NOMO-1 treated with DMSO at 0.1 percent for 48 hours (cell line): ENCODE data around the gene INKA1.
A peak's percentile ranks its signal among the peaks of the same experiment; 100 is the strongest.

ENCODE experiments used
- DNase-seq: peaks from one replicate; lab custom pipeline; 2025; ENCODE audit not compliant: unreplicated experiment; lab: John Stamatoyannopoulos, UW

The INKA1 gene

DNA sequence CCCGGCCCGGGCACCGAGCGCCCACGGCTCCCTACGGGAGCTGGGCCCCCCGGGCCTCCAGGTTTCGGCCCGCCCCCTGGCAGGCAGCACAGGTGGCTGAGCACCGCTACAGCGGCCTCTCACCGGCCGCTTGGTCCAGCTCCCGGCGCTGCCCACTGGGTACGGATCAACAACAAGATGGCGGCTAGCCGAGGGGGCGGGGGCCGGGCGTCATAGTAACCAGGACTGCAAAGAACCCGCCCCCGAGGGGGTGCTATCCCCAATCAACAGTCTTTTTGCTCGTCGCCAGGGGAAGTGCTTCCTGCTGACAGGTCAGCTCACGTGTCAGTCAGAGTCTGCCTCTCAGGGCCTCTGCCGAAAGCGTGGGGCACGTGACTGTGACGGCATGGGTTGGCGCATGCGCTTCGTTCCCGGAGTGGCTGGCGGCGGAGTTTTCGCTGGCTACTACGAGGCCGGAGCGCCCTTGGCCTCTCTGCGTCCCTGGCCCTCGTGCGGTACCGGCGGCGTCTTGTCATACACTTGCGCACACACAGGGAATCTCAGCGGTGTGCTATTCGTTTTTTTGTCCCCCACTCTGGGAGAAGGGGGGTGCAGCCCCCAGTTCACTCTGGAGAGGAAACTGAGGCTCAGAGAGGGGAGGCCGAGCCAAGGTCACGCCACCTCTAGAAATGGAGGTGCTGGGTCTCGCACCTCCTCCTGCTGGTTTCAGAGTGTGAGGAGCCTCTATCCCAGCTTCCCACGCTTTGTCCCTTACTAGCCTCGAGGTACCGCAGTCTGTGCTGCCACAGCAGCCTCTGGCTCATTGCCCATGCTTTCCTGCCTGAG, 16.5 kb upstream of the INKA1 start, which contains the start of gene IP6K1:
Gene IP6K1, minus strand, starts transcription at position 186 of the 825 bp plus-strand sequence. CDS start 38,502 bp downstream, outside the sequence.
- DNase-seq, result peak; percentile 100

DNA sequence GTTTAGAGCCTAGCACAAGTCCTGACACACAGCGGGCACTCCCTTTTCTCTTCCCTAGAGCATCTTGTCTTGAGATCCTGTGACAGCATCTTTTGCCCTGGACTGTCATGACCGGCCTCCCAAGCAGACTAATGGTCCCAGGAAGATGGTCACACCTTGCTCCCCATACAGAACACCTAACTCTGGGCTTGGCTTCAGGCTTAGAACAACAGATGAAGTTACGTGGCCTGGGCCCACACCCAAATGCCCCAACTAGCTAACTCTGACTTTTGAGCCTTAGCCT, 15.9 kb upstream of the INKA1 start:
- DNase-seq, result no peak

DNA sequence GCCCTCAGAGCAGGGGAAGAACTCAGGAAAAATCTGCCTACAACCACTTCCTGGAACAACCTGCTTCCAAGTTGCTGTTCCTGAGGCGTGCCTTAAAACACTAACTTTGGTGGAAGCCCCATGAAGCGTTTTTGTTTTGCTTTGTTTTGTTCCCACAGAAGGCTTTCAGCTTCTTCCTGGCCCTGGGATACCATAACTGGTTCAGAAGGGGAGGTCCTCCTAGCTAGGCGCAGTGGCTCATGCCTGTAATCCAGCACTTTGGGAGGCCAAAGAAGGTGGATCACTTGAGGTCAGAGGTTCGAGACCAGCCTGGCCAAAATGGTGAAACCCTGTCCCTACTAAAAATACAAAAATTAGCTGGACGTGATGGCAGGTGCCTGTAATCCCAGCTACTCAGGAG, 15.5 kb upstream of the INKA1 start:
- no peak for DNase-seq

DNA sequence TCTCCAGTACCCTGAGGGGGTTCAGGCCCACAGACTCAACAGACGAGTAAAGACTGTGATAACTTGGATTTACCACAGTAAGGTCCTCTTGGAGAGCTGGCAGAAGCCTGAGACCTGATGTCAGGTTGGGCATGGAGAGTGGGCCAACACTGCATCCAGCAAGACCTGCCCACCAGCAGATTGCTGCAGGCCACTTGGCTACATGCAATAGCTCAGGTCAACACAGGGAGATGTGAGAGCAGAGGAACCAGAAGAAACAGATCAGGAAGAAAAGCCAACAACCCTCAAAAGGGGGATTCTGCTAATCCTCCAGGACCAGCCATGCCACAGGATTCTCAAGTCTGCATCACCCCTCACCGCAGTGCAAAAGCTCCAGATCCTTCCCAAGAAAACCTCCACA, 15.0 kb upstream of the INKA1 start:
- no peak for DNase-seq

DNA sequence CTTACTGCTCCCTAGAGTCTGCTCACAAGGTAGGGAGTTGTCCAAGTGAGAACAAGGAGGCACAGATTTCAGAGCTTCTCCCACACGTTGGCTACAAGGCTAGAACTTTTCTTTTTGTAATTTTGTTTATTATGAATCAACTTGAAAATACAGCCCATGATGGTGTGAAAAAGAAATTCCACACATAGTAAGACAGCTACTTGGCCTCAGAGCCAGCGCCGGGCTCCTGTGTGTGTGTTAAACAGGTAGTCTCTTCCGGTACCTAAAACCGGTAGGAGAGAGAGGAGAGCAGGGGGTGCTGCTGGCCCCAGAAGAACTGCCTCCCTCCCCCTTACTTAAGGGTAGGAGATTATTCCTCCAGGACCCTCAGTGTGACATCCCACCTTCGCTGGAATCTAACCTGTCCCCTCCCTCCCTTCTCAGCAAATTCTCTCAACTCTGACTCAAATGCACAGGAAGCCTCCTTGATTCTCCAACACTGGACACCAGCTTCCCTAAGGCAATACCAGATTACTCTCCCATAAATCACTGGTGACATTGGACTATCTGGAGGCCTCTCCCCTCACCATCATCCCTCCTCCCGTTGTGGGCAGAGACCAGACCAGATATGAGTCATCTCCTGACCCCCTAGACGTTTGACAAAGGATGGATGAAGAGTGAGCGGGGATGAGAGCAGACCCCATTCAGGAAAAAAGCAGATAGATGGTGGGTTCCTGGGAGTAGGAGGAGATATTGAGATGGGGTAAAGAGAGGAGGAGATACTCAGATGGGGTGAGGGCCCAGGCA, 12.2 kb upstream of the INKA1 start:
- DNase-seq, result no peak

DNA sequence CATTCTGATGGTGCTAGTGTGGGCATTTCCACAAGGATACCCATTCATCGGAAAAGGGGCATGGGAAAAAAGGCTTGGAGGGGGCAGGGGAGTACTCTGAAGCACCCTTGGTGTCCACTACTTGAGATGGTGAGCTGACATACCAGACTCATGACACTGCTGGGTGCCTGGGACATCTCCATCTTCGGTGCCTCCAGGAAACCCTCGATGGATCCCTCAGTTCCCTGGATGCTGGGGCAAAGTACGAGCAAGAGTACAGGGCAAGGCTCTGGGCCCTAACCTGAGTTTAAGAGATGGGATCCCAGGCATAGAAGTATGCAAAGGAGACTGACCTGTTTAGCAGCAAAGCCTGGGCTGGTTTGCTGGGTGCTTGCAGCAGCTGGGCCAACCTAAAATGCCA, 11.5 kb upstream of the INKA1 start:
- DNase-seq, result no peak

DNA sequence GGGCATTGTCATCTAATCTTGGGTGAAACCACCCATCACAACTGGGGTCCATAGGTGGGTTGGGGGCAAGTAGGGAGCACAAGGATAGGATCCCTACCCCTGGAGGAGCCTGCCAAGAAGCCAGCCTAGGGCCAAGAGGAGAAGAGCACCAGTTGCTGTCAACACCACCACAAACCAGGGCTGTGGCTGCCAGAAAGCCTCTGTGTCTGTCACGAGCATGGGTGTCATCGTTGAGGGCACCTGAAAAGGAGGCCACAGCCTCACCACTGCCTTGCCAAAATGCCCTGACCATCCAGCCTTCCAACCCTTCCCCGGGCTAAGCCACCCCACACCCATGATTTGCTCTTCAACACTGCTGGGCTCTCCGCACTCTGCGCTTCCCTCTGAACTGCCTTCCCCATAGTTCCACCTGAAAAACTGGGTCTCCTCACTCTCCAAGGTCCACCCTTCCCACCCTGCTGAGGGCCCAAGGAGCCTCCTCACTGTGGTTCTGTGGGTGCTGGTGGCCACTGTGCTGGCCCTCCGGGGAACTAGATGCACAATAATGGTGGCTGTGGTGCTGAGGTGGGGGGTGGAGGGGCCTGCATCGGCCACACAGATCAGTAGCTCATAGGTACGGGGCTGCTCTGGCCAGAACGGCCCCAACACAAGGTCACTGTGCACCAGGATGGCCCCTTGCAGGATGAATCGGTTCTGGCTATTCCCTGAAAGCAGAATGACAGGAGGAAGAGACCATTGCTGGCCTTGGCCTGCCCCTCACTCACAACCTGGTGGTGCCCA, 10.5 kb upstream of the INKA1 start:
- DNase-seq, result no peak

DNA sequence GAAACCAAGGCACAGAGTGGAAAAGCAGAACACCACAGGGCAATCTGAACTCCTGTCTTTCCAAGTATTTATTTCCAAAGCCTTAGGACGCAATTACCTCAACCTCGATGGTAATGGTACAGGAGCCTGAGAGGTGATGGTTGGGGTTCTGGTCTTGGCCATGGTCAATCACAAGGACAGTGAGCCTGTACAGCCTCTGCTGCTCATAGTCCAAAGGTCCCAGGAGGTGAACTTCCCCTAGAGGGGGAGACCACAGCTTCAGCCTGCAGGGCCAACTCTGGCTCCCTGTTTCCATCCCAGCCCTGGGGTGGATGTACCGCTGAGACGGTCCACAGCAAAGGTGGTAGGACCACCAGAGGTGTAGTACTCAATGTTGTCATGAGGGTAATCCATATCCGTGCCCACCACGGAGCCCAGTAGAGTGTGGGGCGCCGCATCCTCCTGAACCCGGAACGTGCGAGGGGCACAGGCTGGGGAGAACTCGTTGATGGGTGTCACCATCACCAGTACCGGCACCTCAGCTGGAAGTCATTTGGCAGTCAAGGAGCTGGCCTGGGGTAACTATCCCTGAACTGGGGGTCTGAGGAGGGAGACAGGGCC, 9.5 kb upstream of the INKA1 start:
- no peak for DNase-seq

DNA sequence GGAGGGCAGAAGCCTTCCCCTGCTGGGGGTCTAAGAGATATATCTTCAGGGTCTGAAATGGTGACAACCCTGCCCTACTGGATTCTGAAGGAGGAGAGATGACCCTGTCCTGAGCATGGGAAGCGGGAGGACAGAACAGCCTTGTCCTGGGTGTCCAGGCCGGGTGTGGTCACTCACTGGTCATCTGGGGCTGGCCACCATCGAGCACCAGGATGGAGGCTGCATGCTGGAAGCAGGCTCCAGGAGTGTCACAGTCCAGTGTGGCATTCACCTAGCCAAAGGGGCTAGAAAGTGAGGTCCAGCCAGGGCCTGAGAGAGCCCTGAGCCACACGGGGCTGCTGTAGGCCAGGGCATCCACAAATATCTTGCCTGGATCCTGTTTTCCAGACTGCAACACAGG, 8.6 kb upstream of the INKA1 start:
- DNase-seq, result no peak

DNA sequence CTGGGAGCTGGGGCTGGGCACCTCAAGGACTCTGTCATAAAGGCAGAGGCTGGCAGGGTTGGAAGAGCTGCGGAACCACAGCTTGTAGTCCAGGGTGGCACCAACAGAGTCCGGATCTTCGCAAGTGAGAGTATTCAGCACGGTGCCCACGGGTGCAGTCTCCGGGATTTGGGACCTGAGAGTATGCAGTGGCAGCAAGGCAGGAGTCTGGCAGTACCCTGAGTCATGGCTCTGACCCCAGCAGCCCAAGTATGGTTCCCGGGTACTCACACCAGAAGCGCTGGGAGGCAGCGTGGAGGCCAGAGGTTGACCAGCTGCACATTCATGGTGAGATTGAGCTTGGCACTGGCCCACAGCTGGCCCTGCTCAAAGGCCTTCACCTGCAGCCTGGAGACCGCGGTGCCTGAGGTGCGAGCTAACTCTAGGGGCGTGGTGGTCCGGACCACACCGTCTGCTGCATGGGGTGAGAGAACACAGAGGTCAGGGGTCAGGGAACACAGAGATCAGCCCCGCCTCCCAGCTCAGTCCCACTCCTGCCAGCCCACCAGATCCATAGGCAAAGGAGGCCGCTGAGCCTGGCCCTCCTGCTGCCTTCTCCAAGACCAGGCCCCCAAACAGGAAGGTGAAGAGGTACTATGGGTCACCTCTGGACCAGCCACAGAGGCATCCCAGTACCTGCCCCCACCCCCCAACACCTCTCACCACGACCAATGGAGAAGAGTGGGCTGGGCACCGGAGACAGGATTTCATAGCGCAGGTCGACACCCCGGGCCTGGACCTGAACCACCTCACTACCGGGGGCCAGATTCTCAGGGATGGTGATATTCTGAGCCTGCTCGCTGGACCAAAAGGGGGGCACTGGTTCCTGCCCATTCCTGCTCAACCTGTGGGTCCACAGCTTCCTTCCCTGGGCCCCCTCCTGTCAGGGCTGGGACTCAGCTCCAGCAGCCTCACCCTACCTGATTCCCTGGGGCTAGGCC, 7.8 kb upstream of the INKA1 start:
- no peak for DNase-seq

DNA sequence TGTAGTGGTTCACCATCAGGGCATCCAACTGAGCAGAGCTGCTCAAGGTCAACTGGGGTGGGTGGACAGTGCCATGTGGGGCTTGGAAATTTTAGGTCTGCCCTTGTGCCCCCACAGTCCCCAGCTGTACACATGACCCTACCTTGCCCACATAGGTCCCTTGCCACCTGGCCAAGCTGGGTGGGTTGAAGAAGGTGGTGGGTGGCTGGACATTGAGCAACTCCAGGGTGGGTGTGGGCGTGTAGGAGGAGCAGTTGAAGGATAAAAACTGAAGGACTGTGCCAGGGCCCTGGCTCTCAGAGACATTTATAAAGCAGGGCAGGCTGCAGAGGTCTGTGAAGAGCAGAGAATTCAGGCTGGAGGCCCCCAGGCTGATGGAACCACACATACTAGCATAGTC, 4.0 kb upstream of the INKA1 start:
- no peak for DNase-seq

DNA sequence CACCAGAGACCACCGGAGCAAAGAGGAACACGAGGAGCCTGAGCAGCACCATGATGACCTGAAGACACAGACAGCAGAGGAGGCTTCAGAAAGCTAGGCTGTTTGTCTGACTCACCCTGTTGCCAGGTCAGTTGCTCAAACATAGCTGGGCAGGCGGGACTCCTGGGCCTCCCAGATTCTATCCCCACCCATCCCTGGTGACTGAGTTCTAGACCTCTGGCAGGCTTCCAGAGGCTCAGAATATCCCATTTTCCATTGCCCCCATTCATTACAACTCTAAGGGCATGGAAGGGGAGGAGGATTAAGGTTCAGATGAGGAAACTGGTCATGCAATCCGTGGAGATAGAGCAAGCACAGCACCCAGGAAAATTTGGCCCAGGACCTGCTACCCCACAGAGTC, 3.3 kb upstream of the INKA1 start, which contains the start of gene CDHR4:
Gene CDHR4, minus strand, starts transcription at position 113 of the 400 bp plus-strand sequence. Its CDS starts 61 bp downstream, at position 52.
- DNase-seq, result no peak

DNA sequence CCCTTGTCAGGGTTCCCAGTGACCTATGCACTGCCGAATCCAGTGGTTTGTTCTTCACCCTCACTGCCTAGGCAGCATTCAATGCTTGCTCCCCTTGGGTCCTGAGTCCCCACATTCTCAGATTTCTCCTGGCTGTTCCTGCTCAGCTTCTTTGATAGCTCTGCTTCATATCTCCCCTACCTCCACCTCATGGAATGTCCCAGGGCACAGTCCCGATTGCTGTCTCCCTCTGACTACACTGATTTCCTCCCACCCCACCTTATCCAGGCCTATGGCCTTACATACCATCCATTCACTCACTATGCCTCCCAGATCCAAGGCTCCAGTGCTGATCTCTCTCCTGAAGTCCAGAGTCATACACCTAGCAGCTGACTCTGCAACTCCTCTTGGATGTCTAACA, 1.9 kb upstream of the INKA1 start:
- no peak for DNase-seq

DNA sequence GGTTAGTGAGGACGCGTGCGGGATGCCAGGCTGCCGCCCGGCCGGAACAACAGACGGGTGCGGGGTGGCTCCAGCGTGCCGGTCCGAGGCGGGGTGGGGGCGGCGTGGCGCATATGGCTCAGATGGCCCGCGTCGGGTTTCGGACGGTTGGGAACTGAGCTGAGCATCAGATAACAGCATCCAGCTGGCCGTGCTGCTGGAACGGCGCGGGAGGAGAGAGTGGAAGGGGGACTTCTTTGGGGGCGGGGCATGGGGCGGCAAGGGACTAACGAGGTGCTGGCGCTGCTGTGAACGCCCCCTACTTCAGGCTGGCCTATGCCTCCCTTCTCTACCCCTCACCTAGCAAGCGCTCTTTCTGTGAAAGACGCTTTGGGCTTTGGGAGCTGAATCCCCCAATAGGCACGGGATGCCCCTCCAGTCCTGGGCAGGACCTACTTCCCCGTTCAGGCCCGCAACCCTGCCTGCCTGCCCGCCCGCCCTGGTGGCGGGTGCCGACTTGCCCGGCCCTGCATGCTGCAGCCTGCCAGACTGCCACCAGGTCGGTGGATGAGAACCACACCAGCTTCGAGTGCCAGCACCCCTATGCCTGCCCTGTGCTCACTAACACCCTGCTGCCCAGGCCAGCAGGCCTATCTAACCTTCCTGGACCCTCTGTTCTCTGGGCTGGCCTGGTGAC, 542 bp downstream of the INKA1 start:
- peak; percentile 49 for DNase-seq

DNA sequence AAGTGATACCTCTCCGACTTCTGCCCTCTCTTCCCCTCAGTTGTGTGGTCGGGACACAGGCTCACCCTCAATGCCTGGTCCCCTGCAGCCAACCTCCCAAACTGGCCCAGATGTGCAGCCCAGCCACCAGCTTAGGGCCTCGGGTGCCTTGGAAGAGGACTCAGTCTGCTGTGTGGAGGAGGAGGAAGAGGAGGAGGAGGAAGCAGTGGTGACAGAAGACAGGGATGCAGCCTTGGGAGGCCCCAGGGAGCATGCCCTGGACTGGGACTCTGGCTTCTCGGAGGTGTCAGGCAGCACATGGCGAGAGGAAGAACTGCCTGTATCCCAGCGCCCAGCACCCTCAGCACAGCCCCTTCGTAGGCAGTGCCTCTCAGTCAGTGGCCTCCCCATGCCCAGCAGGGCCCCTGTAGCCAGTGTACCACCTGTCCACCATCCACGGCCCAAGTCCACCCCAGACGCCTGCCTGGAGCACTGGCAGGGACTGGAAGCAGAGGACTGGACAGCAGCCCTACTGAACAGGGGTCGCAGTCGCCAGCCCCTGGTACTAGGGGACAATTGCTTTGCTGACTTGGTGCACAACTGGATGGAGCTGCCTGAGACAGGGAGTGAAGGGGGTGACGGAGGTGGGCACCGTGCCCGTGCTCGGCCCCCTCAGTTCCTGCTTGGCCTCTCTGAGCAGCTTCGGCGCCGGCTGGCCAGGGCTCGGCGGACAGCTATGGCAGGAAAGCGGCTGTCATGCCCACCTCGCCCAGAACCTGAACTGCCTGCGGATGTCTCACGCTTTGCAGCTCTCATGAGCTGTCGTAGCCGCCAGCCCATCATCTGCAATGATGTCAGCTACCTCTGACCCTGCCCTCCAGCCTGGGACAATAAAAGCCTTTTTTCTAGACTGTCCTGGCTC, 1.3 kb downstream of the INKA1 start:
- no peak for DNase-seq

DNA sequence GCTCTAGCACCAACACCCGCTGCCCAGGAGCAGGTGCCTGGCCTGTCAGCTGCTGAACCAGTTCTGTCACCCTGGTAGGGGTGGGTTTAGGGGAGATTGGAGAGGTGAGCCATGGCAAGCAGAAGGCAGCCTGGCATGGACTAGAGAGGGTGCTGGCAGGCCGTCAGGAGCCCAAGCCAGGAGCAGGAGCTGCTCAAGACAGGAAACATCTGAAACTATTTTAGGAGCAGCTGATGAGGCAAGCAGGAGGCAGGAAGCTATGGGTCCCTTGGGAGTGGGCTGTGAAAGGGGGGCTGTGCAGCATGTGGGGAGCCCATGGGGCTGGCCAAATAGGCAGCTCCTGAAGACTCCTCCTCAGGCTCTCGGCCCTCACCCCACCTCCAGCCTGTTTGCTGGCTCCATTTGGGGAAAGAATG, 2.3 kb downstream of the INKA1 start:
- peak; percentile 66 for DNase-seq

DNA sequence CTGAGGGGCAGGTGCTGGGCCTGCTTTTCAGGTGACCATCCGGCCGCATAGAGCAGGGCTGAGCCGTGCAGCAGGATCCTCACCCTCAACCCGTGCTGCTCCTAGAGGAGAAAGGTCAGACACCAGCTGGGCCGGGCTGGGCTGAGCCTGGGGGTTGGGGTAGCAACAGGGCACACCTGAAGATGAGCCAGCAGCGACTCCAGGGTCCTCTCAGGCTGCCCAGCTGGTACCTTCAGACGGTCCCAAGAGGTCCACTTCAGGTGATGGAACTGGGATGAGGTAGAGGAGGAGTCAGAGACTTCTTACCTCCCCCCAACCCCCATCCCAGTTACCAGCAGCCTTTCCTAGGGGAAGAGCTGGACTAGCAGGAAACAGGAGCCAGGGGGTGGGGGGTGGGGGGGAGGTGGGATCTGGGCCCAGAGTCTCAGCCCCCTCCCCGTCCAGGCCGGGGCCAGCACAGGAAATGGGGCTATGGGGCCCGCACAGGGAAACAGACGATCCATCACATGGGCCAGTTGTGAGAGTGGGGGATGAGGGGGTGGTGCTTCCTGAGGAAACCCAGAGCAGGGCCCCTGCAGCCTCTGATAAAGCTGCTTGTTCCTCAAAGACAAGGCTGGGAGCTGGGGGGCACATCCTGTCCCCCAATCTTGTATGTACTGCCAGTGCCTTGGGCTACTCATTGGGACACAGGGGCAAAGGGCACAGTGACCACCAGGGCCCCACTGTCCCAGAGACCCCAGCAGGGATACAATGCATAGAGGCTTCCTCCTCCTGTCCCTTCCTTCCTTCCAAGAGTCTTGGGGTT, 3.0 kb downstream of the INKA1 start:
- DNase-seq, result peak; percentile 68

DNA sequence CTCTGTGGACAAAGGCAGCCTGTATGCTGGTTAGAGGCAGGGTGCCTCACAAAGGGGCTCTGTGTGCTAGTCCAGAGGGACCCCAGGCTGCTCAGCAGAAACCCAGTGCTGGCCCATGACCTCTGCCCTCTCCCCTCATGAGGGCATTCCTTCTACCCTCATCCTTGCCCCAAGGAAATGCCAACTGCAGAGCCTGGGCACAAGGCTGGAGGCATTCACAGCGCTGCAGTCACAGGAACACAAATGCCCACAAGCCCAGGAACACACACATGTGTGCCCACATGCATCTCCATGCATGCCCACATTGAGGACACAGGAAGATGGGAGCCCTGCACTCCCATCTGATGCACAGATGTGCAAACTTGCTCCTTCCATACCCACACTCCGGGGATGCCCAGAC, 3.8 kb downstream of the INKA1 start:
- no peak for DNase-seq
